GM19328 (cell line): ENCODE results near the gene EMSY.
"Not testable (repeated sequence)": the region's sequence is repeated elsewhere in the genome, so short reads cannot be mapped to it uniquely, and the experiment has no call there.

Experiments
- ATAC-seq: cut with Tn5 transposase; IDR thresholded peaks from one replicate; pipeline ENCODE4 v1.9.1; 2021; ENCODE audit warnings: mild to moderate bottlenecking, moderate library complexity; ENCODE audit not compliant: unreplicated experiment

EMSY gene

DNA sequence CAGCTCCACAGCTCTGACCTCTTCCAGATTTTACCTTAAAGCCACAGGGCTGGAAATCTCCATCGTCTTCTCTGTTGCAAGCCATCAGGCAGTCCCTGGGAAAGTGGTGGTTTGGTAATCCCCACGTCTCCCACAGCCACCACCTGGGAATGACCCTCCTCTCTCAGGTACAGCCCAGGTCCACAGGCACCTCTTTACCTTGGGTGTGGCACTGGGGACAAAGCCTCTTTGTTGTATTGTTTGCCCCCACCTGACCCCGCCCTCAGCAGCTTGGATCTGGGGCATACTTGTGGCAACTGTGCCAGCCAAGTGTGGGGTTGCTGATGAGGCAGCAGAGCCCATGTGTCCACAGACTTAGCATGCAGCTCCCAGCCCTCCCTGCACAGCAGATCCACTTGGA, 148.1 kb downstream of the EMSY start:
- no peak for ATAC-seq

DNA sequence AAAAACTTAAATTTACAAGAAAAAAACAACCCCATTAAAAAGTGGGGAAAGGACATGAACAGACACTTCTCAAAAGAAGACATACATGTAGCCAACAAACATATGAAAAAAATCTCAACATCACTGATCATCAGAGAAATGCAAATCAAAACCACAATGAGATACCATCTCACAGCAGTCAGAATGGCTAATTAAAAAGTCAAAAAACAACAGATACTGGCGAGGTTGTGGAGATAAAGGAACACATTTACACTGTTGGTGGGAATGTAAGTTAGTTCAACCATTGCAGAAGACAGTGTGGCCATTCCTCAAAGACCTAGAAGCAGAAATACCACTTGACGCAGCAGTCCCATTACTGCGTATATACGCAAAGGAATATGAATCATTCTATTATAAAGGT, 150.3 kb downstream of the EMSY start:
- not testable (repeated sequence) for ATAC-seq

DNA sequence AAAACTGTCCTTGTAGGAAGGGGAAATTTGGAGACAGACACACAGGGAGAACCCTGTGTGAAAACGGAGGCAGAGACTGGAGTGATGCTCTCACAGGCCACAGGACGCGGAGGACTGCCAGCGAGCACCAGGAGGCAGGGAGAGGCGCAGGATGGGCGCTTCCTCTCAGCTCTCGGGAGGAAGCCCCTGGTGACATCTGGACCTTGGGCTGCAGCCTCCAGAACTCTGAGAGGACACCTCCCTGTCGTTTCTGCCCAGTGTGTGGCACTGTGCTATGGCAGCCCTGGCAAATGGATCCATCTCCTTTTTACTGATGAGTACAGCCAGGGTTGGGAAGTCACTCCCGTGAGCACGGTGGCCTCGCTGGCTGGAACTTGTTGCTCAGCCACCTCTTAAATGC, 151.8 kb downstream of the EMSY start:
- ATAC-seq = no peak

DNA sequence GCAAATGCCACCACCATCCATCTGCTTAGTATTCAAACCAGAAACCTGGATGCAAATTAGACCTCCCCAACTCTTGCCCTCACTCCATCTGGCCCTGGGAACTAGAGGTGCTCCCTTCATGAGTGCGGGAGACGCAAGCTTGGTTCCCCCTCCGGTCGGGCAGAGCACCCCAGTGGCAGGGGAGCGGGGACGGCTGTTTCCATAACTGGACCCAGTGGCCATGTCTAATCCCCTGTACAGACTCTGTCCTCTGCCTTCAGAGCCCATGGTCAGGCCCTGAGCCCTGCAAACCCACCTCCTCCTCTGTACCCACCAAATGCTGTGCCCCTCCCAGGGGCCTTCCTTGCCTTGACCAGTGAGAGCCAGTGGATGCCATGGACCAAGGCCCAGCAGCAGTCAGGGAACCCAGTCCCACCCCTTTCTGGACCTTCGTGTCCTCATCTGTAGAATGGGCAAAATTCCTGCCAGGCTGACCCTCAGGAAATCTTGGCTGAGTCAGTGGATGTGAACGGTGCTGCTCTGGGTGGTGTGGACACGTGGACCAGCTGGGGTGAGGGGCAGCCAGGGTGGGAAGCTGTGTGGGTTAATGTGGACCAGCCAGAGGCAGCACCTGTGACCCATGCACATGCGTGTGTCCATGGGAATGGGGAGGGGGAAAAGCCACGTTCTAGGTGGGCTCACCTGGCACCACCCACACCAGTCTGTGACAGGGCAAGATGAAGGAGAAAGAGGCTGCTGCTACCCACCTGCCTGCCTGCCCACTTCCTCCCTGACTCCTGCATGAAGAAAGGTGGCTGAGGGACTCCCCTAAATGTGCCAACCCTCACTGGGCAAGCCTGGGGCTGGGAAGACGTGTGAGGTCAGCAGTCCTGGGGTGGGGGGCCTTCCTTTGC, 153.0 kb downstream of the EMSY start:
- no peak for ATAC-seq

DNA sequence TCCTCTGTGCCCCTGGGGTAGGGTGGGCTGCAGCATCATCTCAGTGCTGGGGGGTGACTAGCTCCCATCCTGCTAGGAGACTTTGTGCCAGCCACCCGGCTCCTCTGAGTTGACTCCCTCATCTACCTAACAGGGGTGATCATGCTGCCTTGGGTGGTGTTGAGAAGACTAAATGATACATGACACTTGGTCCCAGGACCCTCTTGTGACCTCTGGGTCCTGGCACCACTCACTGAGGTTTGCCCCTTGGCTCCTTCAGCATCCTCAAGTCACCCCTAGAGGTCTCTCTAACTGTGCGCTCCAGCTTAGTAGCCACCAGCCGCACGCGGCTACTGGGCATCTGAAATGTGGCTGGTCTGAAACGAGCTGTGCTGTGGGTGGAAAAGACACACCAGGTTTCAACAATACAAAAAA, 153.6 kb downstream of the EMSY start:
- no peak for ATAC-seq

DNA sequence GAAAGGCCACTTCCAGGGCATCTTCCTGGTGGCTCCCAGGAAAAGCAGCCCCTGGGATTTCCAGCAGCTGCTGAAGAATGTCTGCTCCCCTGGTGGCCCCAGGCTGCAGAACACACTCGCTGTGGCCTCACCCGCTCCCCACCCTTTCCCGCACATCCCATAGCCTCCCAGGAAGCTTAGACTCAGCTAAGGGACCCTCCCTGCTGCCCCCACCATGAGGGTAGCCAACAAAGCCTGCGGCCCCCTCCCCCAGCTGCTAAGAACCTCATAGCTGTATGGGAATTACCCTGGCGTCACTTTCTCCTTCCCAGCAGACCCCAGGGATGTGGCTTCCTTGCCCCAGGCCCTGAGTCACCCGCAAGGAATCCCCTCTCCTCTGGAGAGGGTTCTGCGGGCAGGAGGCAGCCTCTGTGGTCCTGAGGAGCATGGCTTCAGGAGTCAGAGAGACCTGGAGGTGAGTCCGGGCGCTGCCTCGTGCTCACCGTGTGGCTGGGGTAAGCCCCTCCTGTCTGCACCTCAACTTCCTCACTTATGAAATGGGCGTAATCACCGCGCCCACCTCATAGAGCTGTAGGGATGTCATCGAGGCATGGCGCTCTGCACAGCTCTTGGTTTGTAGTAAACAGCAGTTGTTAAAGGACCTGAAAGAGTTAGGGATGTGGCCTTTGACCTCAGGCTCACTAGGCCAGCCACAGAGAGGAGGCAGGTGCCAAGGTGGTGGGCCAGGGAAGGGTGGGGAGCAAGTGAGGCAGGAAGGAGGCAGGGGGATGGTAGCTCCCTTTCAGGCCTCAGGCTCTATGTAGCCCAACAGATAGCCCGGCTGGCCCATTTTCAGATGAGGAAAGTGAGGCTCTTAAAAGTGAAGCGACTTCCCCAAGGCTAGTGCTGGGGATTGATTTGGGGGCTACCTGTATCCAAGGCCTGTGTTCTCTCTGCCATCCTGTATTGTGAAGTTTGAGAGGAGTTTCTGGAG, 154.5 kb downstream of the EMSY start:
- ATAC-seq = no peak

DNA sequence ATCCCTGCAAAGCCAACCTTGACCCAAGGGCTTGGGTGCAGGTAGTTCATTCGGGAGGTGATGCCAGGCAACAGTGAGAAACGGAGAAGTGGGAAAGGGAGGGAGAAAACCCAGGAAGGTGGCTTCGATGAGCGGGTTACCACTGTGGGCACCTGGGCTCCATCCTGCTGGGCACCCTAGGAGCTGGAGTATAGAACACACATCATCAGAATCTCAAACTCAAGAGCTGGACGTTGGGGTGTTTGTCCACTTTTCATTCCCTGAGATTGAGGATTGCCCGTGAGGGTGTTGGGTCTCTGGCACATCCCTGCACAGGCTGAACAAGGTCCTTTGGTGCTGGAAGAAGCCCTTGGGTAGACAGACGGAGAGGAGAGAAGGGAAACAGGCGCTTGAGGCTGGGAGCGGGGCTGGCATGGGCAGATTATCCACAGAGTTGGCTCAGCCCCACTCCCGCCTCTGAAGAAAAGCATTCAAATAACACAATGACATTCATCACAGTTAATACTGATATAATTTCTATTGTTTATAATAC, 155.4 kb downstream of the EMSY start:
- no peak for ATAC-seq

DNA sequence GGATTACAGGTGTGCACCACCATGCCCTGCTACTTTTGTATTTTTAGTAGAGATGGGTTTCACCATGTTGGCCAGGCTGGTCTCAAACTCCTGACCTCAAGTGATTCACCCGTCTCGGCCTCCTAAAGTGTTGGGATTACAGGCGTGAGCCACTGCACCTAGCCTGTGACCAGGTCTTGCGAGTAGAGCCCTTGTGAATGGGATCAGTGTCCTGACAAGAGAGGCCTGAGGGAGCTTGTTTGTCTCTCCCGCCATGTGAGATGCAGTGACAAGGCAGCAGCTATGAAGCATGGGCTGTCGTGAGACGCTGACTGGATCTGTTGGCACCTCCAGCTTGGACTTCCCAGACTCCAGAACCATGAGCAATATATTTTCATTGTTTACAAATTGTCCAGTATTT, 156.5 kb downstream of the EMSY start:
- no peak for ATAC-seq

DNA sequence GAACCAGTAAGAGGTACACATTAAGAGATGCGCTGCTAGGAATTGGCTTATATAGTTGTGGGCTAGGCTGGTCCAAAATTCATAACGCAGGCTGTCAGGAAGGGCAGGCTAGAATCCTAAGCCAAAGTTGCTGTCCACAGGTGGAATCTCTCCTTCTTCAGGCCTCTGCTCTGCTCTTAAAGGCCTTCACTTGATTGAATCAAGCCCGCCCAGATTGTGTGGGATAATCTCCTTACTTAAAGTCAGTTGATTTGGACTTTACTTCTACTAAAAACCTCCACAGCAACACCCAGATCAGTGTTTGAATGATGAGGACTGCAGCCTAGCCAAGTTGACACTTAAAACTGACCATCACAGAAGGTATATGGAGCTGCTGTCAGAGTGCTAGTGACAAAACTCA, 156.9 kb downstream of the EMSY start:
- ATAC-seq = no peak

DNA sequence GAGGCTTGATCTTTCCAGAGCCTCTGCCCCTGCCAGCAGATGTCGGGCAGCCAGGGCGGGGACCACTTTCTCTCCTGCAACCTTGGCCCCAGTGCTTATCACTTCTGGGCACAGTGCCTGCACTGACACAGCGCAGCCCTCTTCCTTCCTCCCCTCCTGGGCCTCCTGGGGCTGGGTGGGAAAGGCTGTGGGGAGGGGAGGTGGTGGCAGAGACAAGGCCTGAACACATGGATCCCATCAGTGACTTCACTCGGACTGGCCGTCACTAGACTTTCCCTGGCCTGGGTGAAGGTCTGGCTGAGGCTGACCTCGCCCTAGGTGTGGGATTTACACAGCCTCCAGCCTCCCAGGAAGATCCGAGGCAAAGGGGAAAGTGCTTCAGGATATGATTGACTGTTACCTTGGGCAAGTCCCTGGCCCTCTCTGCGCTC, 157.6 kb downstream of the EMSY start:
- ATAC-seq = no peak
